ENCODE results near the gene RPL36. TPM values are rescaled to one million over a fixed set of nuclear protein-coding genes. Genes with fewer than 3 reads are reported as not detected.
A peak's percentile ranks its signal among the peaks of the same experiment; 100 is the strongest.

The RPL36 gene
- total RNA-seq, 1 donor: 801 TPM

DNA sequence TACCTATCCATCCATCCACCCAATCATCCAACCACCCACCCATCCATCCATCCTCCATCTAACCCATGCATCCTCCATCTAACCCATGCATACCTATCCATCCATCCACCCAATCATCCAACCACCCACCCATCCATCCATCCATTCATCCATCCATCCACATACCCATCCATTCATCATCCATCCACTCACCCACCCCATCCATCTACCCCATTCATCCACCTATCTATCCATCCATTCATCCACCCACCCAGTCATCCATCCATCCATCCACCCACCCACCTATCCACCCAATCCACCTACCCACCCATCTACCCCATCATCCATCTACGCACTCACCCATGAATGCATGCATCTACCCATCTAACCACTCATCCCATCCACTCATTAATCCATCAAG is 16.3 kb upstream of the RPL36 start:
- no peak for DNase-seq (ENCODE audit: low read depth in 2 of 3, low spot score in 2 of 3)

DNA sequence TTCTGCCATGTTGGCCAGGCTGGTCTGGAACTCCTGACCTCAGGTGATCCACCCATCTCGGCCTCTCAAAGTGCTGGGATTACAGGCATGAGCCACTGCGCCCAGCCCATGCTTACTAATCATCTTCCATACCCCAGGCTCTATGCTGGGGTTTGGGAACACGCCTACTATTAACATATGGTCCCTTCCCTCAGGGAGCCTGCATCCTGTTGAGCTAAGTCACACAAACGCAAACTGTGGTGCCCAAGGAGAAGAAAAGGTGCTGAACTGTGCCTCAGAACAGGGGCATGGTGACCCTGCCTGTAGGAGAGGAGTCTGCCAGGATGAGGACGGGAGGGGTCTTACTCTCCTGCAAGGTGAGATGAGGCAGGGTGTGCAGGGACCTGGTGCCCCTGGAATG is 15.4 kb upstream of the RPL36 start:
- DNase-seq (ENCODE audit: low read depth in 2 of 3, low spot score in 2 of 3): no peak

DNA sequence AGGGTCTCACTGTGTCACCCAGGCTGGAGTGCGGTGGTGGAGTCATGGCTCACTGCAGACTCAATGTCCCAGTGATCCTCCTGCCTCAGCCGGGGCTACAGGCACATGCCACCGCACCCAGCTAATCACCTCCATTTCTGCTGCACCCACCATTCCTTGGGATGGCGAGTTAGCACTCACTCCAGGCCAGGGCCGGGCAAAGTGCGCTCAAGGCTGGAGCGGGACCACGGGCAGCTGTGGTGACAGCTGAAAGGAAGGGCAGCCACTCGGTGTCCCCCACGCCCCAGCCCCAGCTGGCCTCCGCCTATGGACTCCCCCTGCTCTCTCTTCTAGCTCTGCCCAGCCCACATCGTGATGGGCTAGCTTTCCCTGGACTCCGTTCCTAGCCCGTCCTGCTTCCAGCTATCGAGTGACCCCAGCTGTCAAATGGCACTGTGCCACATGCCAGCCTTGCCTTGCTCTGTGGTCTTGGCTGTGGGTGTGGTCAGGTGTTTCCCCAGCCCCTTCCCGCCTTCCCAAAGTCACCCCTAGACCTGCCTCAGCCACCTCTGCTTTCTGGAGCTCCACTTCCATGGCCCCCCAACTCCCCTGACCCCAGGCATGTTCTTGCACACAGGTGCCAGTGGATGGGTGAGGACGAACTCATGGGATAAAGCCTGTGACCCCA is 13.9 kb upstream of the RPL36 start:
- no peak for DNase-seq (ENCODE audit: low read depth in 2 of 3, low spot score in 2 of 3)

DNA sequence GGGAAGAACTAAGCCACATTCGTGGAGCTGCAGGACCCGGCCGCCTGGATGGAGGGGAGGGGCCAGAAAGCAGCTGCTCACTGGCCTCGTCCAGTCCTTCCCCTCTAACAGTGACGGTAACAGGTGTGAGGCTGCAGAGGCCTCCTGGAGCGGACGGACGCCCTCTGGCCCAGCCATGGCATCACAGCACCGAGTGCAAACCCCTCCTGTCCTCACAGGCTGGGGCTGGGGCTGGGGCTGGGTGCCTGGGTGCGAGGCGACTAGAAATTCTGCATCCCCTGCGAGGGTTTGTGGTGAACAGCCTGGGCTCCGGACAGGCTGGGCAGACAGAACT is 13.4 kb upstream of the RPL36 start:
- no peak for DNase-seq (ENCODE audit: low read depth in 2 of 3, low spot score in 2 of 3)

DNA sequence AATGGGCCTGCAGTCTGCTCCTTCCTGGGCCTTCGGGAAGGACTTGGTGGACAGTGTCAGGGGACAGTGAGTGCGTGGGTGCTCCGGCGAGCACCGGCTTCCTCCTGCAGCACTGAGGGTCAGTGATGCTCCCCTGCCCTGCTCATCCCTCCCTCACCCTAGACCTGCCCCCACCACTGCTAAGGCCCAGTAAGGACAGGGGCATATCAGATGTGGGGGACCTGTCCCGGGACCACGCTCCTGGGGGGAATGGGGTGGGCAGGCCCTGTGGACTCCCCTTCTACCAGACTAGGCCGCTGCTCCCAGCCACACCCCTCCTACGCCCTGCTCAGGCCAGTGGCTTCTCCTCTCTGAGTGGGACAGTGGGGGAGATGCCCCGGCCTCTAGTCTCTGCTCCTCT is 13.0 kb upstream of the RPL36 start:
- no peak for DNase-seq (ENCODE audit: low read depth in 2 of 3, low spot score in 2 of 3)

DNA sequence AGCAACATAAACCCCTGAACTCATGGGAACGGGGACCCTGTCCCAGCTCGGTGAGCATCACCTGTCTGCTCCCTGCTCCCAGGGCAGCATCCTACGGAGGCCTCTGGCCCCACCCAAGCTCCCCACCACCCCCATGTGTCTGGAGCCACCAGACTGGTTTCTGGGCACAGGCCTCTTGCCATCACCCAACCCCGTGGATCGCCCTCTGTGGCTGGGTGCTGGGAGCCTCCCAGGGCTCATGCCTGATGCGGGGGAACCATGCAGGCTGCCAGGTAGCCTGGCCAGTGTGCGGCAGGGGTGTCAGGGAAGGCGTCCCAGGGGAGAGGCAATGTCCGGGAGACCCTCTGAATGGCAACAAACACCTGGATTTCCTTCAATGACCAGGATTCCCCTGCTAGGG is 12.5 kb upstream of the RPL36 start:
- no peak for DNase-seq (ENCODE audit: low read depth in 2 of 3, low spot score in 2 of 3)

DNA sequence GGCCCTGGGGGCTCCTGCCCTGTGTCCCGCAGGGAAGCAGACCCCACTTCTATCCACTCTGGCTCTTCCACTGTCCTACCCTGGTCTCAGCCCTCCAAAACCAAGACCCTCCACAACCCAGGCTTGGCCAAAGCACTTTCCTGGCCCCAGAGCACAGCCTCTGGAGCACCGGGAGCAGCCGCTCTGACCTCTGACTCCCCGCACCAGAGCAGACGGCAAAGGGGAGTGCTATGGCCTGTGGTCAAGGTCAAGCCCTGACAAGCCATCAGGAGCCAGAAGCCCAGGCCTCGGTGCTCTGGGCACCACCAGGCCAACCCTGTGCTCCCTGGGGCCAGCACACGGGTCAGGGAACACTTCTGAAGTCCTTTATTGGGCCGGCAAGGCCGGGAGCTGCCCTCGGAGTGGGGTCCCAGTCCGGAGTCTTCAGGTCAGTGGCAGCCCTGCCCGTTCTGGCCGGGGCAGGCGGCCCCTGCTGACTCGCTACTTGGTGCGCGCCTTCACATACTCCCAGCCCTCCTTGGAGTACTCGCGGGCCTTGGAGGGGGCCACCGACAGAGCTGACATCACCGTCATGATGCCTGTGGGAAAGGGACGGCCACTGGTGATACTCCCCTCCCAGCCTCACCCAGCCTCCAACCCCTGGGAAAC is 11.9 kb upstream of the RPL36 start:
- no peak for DNase-seq (ENCODE audit: low read depth in 2 of 3, low spot score in 2 of 3)

DNA sequence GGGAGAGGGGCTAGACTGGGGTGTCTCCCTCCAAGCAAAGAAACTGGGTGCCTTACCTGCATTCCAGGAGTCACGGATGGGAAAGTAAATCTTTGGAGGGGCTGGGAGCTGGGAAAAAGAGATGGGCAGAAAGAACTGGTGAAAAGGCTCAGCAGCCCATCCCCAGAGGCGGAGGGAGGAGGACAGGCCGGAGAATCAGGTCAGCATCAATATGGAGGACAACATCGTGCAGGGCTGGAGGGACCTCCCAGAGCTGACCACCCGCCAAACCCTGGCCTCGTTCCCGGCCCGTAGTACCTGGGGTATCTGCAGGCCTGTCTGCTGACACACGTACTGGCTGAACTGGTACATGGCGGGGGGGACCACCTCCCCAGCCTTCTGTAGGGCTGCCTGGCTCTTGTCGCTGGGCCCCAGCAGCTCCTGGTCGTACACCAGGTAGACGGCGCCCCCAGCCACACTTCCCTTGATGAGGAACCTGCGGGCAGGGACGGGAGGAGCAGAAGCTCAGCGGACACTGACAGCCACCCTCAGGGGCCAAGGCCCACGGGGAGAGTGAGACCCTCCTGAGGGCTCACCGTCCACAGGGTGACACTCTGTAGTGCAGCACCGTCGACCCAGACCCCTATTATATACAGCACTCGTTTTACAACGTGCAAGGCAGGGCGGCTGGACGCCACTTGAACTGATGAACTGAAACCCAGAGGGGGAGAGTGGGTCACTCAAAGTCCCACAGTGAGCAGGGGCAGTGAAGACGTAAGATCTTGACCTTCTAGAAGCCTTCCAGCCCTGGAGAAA is 10.6 kb upstream of the RPL36 start:
- DNase-seq (ENCODE audit: low read depth in 2 of 3, low spot score in 2 of 3): no peak

DNA sequence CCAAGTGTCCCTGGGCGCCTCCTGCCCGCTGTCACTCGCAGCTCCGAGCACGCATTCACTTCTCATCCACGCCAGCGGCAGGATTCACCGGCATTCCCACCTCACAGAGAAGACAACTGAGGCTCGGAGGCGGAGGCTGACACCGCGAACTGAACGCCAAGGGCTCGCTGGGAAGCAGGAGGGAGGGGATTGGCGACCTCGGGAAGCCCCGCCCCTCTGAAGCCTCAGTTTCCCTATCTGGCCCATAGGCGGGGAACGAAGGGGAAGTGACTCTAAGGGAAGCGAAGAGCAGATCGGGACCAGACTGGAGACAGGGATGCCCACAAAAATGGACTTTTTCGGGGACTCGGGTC is 10.0 kb upstream of the RPL36 start:
- DNase-seq (ENCODE audit: low read depth in 2 of 3, low spot score in 2 of 3): no peak

DNA sequence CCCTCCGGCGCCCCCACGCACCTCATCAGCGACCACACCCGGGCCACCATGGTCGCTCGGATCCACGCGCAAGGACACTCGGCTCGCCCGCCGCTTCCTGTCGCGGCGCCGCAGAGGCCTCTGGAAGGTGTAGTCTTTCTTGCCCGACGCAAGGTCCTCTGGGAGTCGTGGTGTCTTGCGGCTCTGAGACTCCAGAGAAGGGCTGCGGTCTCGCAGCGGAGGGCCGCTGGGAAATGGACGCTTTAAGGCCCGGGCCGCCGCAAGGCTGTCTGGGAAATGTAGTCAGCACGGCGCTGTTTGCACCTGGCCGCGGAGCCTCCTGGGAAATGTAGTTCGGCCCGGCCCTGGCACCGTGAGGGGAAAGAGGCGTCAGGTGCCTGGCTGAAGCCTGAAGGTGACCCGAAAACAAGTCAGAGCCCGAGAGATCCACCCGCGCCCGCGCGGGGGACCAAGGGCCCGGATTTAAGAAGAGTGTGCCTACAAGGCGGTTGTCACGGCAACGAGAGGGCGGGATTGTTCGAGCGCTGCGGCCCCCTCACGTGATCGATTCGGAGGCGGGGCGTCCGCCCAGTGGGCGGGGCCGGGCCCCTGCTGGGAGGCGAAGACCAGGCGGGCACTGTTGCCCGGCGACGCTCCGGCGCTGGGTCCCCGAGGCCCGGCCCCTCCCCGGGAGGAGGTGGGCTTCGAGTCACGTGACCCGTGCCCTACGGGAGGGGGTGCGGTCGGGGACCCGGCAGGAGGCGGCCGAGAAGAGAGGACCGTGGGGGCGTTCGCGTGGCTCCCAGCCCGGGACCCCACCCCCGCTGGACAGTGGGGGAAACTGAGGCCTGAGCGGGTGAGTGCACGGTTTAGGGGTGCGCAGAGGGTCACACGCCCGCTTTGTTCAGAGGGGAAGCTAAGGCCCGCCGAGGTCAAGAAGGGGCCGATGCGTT is 9.4 kb upstream of the RPL36 start, which contains the start of the genes HSD11B1L and MICOS13:
TSS of gene HSD11B1L (plus strand) at position 591 of the 932 bp plus-strand sequence. CDS start 3,806 bp downstream, outside the sequence.
TSS of gene MICOS13 (minus strand) at position 80 of the 932 bp plus-strand sequence. CDS start at position 50, 30 bp downstream.
- peak; percentile 96 to 100 (median 99) for DNase-seq (ENCODE audit: low read depth in 2 of 3, low spot score in 2 of 3)

DNA sequence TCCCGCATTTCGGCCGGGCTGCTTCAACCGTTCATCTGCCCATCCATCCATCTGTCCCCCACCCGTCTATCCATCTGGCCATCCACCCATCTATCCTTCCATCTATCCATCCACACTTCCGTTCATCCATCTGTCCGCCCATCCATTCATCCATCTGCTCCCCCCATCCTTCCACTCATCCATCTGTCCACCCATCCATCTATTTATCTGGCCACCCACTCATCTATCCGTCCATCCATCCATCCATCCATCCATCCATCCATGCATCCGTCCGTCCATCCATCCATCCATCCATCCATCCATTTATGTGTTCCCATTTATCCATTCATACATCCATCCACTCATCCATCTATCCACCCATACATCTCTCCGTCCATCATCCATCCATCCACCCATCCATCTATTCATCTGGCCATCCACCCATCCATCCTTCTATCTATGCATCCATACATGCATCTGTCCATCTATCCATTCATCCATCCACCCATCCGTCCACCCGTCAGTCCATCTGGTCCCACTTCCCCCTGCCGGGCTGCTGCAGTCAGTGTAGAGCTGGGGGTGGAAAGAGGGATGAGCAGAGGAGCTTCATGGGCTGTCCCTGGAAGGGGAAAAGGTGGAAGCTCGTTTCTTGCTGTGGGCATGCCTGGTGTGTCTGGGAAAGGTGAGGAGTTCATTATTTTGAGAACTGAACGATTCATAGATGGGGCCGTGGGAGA is 8.5 kb upstream of the RPL36 start:
- DNase-seq (ENCODE audit: low read depth in 2 of 3, low spot score in 2 of 3): no peak

DNA sequence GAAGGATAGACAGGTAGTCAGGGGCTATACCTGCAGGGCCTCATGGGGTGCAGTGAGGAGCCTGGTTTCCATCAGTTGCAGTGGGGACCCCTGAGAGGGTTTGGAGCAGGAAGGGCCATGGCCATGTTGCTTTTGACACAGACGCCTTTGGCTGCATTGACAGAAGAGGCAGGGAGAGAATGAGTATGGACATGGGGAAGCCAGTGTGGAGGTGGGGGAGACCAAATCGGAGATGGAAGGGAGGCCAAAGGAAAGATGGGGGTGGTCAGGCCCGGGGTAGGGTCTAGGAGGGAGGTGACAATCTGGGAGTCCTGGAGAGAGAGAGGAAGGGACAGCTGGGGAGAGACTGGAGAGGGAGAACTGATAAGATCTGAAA is 8.0 kb upstream of the RPL36 start:
- no peak for DNase-seq (ENCODE audit: low read depth in 2 of 3, low spot score in 2 of 3)

DNA sequence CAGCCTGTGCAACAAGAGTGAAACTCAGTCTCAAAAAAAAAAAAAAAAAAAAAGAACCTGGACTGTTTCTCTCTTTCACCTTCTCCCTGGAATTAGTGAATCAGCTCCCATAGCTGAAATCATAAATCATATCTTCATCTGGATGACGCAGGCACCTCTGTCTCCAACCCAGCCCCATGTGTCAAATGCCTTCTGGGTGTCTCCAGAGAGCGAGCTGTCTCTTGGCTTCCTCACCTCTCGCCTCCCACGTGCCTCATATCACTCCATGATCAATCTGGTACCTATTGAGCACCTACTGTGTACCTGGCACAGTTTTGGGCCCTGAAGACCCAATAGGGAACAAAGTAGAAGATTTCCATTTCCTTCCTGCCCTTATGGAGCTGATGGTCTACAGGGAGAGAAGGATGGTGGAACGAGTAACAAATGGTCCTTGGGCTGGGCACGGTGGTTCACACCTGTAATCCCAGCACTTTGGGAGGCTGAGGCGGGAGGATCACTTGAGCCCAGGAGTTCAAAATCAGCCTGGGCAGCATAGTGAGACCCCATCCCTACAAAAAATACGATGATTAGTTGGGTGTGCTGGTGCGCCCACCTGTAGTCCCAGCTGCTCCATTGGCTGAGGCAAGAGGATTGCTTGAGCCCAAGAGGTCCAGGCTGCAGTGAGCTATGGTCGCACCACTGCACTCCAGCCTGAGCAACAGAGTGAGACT is 6.8 kb upstream of the RPL36 start:
- no peak for DNase-seq (ENCODE audit: low read depth in 2 of 3, low spot score in 2 of 3)

DNA sequence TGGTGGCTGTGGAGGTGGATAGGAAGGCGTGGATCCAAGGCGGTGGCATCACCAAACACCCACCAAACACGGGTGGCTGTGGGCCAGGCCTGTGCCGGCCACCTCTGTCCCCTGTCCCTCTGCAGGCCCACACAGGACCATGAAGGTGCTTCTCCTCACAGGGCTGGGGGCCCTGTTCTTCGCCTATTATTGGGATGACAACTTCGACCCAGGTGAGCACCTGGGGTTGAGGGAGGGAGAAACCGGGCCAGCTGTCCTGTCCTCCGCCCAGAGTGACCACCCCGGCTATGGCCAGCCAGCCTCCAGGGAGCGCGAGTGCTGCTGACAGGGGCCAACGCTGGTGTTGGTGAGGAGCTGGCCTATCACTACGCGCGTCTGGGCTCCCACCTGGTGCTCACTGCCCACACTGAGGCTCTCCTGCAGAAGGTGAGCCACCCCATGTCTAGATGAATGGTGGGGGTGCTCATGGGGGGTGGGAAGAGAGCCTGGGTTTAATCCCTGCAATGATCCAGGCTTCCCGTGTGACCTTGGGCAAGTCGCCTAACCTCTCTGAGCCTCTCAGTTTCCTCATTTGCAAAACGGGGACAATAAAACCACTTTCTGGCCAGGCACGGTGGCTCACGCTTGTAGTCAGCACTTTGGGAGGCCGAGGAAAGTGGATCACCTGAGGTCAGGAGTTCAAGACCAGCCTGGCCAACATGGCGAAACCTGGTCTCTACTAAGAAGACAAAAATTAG is 5.2 kb upstream of the RPL36 start:
- no peak for DNase-seq (ENCODE audit: low read depth in 2 of 3, low spot score in 2 of 3)

DNA sequence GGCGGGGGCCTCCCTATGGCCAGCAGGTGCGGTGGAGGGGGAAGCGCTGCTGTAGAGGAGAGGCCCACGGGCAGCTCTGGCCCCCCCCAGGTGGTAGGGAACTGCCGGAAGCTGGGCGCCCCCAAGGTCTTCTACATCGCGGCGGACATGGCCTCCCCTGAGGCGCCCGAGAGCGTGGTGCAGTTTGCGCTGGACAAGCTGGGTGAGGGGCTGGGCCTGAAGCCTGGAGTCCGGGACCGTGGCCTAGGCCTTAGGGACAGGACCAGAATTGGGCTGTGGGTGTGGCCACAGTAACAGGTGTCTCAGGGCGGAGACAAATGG is 3.8 kb upstream of the RPL36 start:
- DNase-seq (ENCODE audit: low read depth in 2 of 3, low spot score in 2 of 3): no peak

DNA sequence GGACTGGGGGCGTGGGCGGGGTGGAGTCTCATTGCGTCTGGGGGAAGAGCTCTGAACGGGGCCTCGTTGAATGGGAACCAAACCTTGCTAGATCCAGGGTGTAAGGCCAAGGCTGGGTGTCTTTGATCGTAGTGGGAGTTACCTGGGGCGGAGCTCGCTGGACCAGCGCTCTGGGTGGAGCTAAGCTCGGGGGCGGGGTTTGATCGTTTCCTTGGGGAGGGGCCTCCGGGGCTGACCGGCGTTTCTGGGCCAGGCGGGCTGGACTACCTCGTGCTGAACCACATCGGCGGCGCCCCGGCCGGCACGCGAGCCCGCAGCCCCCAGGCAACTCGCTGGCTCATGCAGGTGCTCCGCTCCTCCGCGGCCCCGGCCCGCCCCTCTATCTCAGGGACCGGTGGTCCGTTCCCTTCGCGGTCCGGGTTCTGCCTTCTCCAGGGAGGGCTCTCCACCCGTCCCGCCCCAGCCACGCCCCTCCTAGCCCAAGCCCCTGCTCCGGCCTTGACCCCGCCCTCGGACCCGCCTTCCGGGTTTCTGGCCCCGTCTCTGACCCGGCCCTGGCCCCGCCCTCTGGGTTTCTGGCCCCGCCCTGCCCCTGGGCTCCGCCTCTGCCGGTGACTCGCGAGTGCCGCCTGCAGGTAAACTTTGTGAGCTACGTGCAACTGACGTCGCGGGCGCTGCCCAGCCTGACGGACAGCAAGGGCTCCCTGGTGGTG is 3.3 kb upstream of the RPL36 start:
- DNase-seq (ENCODE audit: low read depth in 2 of 3, low spot score in 2 of 3): peak; percentile 81 to 97 (median 97)

DNA sequence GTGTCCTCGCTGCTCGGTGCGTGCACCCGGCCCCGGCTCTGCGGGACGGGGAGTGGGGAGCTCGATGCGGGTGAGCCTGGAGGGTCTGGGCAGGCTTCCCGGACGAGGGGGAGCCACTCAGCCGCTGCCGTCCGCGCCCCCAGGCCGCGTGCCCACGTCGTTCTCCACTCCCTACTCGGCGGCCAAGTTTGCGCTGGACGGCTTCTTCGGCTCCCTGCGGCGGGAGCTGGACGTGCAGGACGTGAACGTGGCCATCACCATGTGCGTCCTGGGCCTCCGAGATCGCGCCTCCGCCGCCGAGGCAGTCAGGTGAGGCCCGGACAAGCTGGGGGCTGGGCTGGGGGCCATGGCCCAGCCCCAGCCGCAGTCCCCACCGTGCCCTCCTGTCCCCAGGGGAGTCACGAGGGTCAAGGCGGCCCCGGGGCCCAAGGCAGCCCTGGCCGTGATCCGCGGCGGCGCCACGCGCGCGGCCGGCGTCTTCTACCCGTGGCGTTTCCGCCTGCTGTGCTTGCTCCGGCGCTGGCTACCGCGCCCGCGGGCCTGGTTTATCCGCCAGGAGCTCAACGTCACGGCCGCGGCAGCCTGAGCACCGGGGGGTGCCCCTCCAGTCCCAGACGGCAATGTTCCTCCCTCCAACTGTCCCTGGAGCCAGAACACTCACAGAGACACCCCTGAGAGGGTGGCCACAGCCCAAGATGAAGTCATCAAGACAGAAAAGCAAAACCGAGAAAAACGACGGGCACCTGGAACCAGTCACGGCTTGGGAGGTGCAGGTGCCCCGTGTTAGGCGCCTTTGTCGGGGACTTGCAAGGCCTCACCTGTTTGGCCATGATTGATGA is 2.5 kb upstream of the RPL36 start:
- no peak for DNase-seq (ENCODE audit: low read depth in 2 of 3, low spot score in 2 of 3)

All from hematopoietic multipotent progenitor cell (in vitro differentiated cells).